Cerebellar cortex (tissue), 1 donor: Measurements from ENCODE around the gene MRPS7.

Experiments used
- DNase-seq: peaks from one replicate; pipeline ENCODE4 v3.0.0-alpha.2; 2015; ENCODE audit warnings: low spot score

MRPS7 gene

DNA sequence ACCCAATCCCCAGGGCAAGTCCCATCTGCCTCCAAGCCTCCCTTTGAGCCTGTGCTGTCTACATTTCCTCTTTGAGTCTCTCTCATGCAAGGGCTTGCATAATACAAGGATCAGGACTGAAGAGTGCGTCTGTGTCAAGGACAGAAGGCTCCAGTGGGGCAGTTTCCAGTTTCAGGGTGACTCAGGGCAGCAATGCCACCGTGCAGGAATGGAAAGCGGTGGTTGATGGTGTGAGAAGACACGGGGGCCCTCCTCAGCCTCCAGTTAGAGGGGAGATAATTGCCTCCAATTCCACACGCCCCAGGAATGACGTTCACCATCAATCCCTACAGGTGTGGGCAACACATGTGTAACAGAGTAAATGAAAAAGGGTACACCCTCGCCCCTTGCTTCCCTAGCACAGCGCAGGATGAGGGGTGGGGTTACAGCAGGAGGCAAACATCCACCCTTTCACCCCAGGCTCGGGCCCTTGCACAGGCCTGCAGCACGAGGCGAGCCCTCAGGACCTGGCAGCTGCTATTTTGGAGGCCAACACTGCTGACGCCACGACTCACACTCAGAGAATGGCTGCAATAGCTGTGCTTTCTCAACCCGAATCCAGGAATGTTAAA, 52.4 kb downstream of the MRPS7 start:
- DNase-seq = no peak

DNA sequence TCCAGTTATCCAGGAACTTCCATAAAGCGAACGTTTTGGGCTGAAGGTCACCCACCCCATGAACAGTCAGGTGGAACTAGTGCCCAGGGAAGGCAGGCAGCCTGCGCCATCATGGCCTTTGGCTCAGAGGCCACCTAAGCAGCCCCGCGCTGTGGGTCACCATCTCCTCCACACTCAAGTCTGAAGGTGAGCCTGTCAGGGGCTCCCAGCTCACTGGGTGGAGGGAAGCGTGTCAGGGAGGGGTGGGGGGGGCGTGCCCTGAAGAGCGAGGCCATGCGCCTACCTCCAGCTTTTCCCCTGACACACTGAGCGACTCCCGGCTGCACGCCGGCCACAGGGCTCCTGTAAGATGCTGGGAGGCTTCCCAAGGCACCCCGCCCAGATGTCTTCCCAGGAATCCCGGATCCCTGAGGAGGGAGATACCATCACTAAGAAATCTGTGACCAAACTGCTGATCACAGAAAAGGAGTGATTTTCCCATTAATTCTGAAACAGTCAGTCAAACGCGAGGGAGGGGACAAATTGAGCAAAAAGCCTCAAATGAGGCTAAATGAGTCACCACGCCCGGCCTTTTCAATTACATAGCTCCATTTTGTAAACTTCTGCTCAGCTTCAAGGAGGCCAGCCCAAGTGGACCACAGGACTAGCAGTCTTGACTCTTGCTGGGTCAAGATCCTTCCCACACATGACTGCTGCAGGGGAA, 54.0 kb downstream of the MRPS7 start:
- no peak for DNase-seq
